ENCODE measurements around the gene TTLL6. TPM values are rescaled to one million over a fixed set of nuclear protein-coding genes. Genes with fewer than 3 reads are reported as not detected.

The TTLL6 gene
- total RNA-seq, 1 donor from 2014 or later = 17.4 TPM

GRCh38 chr17:48755356-48755755 lies 61.7 kb downstream of the TTLL6 start:
- H4K20me1 ChIP-seq (ENCODE audit: low read depth) = peaks cover 69% of the 10 kb centered on the region
- no peak overlapping the region for H3K27ac ChIP-seq
- peaks cover 6% of the 10 kb centered on the region for H3K4me1 ChIP-seq
- Mint-ChIP-seq H3K9me3 (peaks cover 8% of the 10 kb centered on the region), H3K4me1 (no peaks in the 10 kb centered on the region), H3K27ac (no peak overlapping the region), H3K27me3 (ENCODE audit: insufficient read depth, low read depth) (peaks cover 82% of the 10 kb centered on the region), H3K36me3 (no peaks in the 10 kb centered on the region), H3K4me3 (no peak overlapping the region)
- no peak overlapping the region for H3K9ac ChIP-seq
- peaks cover 100% of the 10 kb centered on the region for H3K27me3 ChIP-seq
- peak overlapping the region; percentile 55 for H3K4me2 ChIP-seq
- H3K9me3 ChIP-seq (ENCODE audit: low read depth) = no peaks in the 10 kb centered on the region
- H3F3A ChIP-seq (ENCODE audit: low read depth) = peaks cover 6% of the 10 kb centered on the region
- TF ChIP-seq EZH2 (IDR thresholded peaks at IDR 0.05) (no peak), EZH2phosphoT487 (IDR thresholded peaks at IDR 0.05) (no peak)
- TF ChIP-seq, protein P1, sequence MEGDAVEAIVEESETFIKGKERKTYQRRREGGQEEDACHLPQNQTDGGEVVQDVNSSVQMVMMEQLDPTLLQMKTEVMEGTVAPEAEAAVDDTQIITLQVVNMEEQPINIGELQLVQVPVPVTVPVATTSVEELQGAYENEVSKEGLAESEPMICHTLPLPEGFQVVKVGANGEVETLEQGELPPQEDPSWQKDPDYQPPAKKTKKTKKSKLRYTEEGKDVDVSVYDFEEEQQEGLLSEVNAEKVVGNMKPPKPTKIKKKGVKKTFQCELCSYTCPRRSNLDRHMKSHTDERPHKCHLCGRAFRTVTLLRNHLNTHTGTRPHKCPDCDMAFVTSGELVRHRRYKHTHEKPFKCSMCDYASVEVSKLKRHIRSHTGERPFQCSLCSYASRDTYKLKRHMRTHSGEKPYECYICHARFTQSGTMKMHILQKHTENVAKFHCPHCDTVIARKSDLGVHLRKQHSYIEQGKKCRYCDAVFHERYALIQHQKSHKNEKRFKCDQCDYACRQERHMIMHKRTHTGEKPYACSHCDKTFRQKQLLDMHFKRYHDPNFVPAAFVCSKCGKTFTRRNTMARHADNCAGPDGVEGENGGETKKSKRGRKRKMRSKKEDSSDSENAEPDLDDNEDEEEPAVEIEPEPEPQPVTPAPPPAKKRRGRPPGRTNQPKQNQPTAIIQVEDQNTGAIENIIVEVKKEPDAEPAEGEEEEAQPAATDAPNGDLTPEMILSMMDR (IDR thresholded peaks at IDR 0.05) = no peak
- no peak overlapping the region for H3K4me3 ChIP-seq
- H3K36me3 ChIP-seq = no peaks in the 10 kb centered on the region
- no peaks in the 10 kb centered on the region for H3K79me2 ChIP-seq (ENCODE audit: low read depth)
- H2AFZ ChIP-seq (replicated peaks) = no peak overlapping the region
- DNase-seq (ENCODE audit: low spot score) = no peak

- H3K4me3 Mint-ChIP-seq = no peak overlapping the region
- peaks cover 100% of the 10 kb centered on the region for H3K27me3 ChIP-seq
- no peaks in the 10 kb centered on the region for H3K36me3 Mint-ChIP-seq
- DNase-seq (ENCODE audit: low spot score) = peak; percentile 77
- no peaks in the 10 kb centered on the region for H3K9me3 ChIP-seq (ENCODE audit: low read depth)
- peaks cover 82% of the 10 kb centered on the region for H3K27me3 Mint-ChIP-seq (ENCODE audit: insufficient read depth, low read depth)
- H3K27ac ChIP-seq = no peak overlapping the region
- H3K9ac ChIP-seq = no peak overlapping the region
- no peaks in the 10 kb centered on the region for H3K4me1 Mint-ChIP-seq
- peak overlapping the region; percentile 55 for H3K4me2 ChIP-seq
- TF ChIP-seq, protein P1 (IDR thresholded peaks at IDR 0.05) = no peak
- peak; percentile 98 for TF ChIP-seq EZH2phosphoT487 (IDR thresholded peaks at IDR 0.05)
- peak; percentile 99 for TF ChIP-seq EZH2 (IDR thresholded peaks at IDR 0.05)
- H3K4me1 ChIP-seq = peaks cover 6% of the 10 kb centered on the region
- H3K9me3 Mint-ChIP-seq = peaks cover 8% of the 10 kb centered on the region
- H4K20me1 ChIP-seq (ENCODE audit: low read depth) = peaks cover 76% of the 10 kb centered on the region
- no peak overlapping the region for H2AFZ ChIP-seq (replicated peaks)
- peaks cover 6% of the 10 kb centered on the region for H3F3A ChIP-seq (ENCODE audit: low read depth)
- H3K36me3 ChIP-seq = no peaks in the 10 kb centered on the region
- H3K27ac Mint-ChIP-seq = no peak overlapping the region
- H3K79me2 ChIP-seq (ENCODE audit: low read depth) = no peaks in the 10 kb centered on the region
- H3K4me3 ChIP-seq = no peak overlapping the region
These were observed 62.3 kb downstream of the TTLL6 start for GRCh38 chr17:48754500-48755261.

- Histone ChIP-seq H3K4me1 (peaks cover 6% of the 10 kb centered on the region), H3K4me3 (no peak overlapping the region), H3K4me2 (no peak overlapping the region), H3K27me3 (peaks cover 100% of the 10 kb centered on the region), H4K20me1 (ENCODE audit: low read depth) (peaks cover 83% of the 10 kb centered on the region), H3K36me3 (no peaks in the 10 kb centered on the region), H3K9ac (no peak overlapping the region), H3F3A (ENCODE audit: low read depth) (peaks cover 6% of the 10 kb centered on the region), H3K79me2 (ENCODE audit: low read depth) (no peaks in the 10 kb centered on the region), H3K27ac (no peak overlapping the region), H2AFZ (replicated peaks) (no peak overlapping the region), H3K9me3 (ENCODE audit: low read depth) (no peaks in the 10 kb centered on the region)
- no peak overlapping the region for H3K27ac Mint-ChIP-seq
- H3K9me3 Mint-ChIP-seq = peaks cover 8% of the 10 kb centered on the region
- no peak overlapping the region for H3K4me3 Mint-ChIP-seq
- no peak for DNase-seq (ENCODE audit: low spot score)
- H3K36me3 Mint-ChIP-seq = no peaks in the 10 kb centered on the region
- no peaks in the 10 kb centered on the region for H3K4me1 Mint-ChIP-seq
- TF ChIP-seq, protein P1 (IDR thresholded peaks at IDR 0.05) = no peak
- no peak for TF ChIP-seq EZH2 (IDR thresholded peaks at IDR 0.05)
- TF ChIP-seq EZH2phosphoT487 (IDR thresholded peaks at IDR 0.05) = no peak
- H3K27me3 Mint-ChIP-seq (ENCODE audit: insufficient read depth, low read depth) = peaks cover 83% of the 10 kb centered on the region
These were observed 63.1 kb downstream of the TTLL6 start for GRCh38 chr17:48753794-48754499.
